GM18526 (cell line): ENCODE measurements around the gene DUSP9.

Source experiments
- POLR2A ChIP-seq: IDR thresholded peaks from 3 replicates; pipeline ENCODE4 v1.6.1; 2011; ENCODE audit not compliant: insufficient read length; ENCODE audit errors: extremely low read depth

DUSP9 gene

DNA sequence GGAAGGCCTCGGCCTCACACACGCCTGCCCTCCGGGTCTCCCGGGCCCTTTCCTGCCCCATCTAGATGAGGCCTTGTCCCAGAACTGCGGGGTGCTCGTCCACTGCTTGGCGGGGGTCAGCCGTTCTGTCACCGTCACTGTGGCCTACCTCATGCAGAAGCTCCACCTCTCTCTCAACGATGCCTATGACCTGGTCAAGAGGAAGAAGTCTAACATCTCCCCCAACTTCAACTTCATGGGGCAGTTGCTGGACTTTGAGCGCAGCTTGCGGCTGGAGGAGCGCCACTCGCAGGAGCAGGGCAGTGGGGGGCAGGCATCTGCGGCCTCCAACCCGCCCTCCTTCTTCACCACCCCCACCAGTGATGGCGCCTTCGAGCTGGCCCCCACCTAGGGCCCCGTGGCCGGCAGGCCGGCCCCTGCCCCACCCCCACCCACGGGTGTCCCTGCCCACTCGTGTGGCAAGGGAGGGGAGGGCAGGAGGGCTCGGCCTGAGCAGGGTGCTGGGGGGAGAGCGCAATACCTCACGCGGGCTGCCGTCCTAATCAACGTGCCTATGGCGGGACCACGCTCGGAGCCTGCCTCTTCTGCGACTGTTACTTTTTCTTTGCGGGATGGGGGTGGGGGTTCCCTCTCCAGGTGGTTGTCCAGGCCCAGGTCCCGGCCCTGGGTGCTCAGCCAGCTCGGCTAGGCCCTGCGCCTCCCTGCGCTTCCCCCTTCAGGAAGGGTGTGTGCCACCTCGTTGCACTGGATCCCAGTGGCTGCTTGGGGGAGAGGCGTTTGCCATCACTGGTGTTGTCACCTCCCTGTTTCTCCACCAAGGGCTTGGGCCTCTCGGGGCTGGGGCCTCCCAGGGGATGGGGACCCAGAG is 3.1 kb downstream of the DUSP9 start:
- TF ChIP-seq POLR2A = no peak

DNA sequence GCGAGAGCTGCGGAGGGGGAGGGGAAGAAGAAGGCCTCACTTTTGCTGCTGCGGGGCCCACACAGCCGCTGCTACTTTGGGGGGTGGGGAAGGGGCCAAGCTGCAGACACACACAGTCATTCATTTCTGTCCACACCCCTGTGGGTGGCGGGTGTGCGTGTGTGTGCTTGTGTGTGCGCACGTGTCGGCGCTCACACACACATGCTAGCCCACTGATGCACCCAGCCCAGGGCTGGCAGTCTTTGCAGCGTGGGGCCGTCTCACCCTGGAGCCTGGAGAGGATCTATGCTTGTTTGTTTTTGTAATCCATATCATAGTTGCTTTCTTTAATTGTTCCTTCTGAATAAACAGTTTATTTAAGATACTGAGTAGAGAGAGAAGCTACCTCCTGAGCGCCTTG is 4.0 kb downstream of the DUSP9 start:
- no peak for TF ChIP-seq POLR2A

DNA sequence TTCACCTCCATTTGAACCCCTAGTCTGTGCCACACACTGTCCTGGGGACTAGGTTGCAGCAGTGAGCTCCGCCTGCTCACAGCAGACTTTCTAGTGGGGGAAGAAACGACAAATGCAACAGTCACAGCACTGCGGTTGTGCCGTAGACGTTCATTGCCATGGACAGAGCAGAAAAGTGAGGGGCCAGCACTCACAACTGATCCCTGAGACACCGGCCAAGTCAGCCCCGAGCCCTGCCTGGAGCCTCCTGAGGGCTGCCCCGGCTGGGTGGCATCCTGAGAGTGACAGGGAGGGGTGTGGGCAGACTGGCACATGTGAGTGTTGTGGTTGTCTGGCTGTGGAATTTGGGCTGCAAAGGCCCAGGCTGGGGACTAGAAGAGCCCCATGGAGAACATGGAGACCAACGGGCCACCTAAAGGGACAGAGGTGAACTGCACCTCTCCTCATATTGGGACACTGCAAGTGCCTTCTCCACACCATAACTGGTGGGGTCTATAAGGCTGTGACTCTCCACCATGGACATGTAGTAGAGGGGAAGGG is 4.6 kb downstream of the DUSP9 start:
- TF ChIP-seq POLR2A = no peak

DNA sequence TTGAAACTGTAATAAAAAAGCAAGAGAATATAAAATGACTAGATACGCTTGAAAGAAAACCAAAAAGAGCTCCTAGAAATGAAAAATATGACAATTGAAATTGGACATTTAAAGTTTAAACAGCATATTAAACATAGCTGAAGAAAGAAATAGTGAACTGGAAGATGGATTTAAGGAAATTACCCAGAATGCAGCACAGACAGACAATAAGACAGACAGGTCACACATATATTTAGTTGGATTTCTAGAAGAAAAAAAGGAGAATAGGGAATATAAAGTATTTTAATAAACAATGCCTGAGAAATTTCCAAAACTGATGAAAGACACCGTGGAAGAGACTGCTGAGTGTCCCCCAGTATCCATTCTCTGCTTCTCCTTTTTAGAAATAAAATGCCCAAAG is 6.6 kb downstream of the DUSP9 start:
- TF ChIP-seq POLR2A = no peak

DNA sequence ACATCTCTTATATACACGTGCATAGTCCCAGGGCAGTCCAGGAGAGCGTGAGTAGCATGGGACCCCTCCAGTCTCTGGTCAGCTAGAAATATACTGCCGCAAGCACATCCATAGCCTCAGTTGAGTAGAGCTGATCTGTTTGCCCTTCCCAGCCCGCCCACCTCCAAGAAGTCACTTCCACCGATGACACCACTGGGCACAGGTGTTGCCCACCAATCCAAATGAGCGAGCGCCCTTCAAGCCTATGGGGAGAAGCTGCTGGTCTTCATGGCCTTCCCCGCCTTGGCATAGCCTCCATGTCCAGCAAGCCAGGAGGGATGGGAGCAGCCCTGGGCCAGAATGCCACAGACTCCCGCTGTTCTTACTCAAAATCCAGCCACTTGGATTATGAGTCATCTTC is 10.2 kb downstream of the DUSP9 start:
- TF ChIP-seq POLR2A = no peak

DNA sequence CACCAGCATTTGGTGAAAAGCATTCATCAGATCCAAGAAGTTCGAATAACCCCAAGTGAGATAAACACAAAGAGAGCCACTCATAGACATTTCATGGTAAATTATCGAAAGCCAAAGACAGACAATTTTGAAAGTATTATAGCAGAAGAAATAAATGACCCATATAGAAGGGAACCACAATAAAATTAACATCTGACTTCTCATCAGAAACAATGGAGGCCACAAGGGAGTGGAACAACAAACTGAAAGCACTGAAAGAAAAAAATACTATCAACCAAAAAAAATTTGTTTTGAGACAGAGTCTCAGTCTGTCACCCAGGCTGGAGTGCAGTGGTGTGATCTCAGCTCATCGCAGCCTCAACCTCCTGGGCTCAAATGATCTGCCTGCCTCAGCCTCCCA is 12.3 kb downstream of the DUSP9 start:
- TF ChIP-seq POLR2A = no peak

DNA sequence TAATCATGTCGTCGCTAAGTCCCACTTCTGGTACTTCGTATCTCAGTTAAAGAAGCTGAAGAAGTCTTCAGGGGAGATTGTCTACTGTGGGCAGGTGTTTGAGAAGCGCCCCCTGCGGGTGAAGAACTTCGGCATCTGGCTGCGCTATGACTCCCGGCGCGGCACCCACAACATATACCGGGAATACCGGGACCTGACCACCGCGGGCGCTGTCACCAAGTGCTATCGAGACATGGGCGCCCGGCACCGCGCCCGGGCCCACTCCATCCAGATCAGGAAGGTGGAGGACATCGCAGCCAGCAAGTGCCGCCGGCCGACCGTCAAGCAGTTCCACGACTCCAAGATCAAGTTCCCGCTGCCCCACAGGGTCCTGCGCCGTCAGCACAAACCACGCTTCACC is 15.3 kb downstream of the DUSP9 start:
- no peak for TF ChIP-seq POLR2A

DNA sequence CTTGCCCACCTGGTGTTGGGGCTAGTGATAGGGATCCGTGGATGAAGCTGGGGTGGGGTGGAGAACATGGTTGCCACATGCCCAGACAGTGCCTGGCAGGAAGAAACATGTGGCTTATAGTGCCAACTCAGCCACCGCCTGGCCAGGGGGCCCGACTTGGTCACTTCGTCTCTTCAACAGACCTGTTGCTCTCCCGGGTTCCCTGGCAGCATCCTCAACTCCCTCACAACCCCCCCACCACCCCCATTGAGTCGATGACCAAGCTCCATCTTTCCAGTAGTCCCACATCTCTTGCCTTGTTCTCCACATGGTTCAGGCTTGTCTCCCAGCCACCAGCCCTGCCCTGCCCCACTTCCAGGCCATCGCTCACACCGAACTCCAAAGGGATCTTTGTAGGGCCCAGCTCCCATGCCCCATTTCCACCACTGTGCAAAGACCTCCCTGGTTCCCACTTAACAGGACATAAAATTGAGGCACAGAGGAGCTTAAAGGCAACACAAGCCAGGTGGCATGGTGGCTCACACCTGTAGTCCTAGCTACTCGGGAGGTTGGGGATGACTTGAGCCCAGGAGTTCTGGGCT is 18.8 kb downstream of the DUSP9 start:
- TF ChIP-seq POLR2A = no peak

DNA sequence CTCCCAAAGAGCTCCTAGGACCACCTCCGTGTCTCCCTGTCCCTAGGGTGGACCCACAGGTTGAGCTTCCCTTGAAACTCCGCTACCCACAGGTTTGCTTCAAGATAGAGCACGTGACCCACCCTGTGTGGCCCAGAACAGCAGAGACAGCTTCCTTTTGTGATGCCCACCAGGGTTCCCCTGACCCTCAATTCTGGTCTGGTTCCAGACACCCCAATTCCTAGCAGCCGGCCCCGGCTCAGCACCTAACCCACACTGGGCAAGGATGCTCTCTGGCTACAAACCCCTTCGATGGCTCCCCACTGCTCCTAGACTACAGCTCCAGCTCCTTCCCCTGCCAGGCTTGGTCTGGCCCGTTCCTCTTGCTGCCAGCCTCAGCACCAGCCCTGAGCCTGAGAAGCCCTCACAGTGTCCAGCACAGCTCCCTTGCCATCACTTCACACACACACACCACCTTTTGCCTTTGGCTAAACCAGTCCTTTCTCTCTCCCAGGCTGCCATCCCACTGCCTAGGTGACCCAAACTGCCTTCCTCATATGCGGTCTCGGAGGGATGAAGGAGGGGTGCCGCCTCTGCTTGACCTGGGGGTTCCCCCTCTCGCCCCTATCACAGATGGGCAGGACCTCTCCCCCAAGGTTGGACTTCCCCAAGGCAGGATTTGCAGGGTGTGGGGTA is 20.4 kb downstream of the DUSP9 start:
- TF ChIP-seq POLR2A = no peak

DNA sequence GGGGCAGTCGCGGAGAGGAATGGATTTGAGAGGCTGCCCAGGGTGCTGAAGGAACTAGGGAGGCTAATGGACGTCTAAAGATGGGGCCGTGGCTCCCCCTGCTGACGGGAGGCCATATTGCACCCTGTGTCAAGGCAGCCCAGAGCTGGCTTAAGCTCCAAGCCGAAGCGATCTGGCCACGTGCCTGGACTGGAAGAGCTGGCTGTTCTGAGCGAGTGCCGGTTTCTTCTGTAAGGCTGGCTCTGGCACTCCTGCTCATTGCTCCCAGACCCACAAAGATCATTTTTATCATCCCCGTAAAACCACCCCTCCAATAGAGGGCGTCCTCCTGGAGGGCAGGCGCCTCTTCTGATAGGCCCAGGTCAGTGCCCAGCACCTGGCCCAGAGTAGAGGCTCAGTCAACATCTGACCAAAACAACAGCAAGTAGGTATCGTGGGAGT is 21.0 kb downstream of the DUSP9 start:
- TF ChIP-seq POLR2A = no peak

DNA sequence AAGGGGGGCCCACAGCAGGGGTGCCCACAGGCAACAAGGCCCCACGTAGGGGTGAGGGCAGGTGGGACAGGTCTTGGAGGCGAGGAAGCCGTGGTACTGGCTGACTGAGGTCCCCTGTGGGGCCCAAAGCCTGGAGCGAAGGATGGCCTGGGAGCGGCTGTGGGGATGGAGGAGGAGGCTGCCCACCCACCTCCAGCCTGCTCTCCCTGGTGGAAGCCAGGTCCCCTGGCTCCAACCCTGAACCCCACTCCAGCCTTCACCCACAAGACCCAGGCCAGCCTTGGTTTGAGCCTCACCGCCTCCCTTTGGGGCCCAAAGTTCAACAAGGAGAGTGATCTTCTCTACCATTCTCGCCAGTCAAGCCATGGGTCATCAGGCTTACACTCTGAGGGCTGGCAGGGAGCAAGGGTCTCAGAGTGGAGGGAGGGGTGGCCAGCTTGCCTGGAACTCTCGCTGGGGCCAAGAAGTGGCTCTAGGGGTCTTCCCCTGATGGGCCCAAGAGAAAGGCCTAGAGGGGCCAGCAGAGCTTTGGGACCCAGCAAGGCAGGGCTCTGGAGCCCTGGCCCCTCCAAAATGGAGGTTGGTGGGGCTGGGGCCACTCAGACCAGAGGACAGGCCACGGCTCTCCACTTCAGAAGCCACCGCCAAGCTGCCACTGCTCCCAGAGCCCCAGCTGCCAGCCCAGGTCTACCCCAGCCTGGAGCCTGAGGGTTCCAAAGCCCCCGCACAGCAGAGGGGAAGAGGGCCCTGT is 21.6 kb downstream of the DUSP9 start:
- no peak for TF ChIP-seq POLR2A

DNA sequence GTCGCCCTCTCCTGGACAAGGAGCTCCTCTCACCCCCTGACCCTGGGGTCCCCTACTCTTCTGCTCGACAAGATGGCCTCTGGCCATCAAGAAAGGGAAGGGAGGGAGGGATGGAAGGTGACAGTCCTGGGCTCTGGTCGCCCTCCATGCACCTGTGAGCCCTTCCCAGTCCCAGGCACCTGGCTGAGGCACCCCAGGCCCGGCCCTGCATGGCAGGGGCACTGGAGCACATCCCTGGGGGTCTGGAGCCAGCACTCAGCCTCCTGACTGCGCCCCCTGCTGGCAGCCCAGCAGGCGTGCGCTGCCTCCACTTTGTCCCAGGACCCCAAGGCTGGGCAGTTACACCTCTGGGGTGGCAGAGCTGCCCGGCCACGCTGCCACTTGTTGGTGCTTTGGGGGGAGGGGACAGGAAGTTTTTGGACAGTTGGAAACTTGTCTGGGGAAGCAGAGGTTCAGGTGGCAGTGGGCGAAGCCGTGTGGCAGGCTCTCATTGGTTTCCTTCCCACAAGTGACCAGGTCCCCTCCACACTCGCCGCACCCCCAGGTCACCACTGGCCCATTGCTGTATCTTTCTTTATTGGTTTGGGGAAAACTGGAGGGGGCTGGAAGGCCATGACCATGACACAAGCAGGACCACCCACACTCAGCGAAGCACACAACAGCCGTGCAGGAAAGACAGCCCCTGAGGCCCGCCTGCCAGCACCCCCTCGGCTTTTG is 22.3 kb downstream of the DUSP9 start:
- TF ChIP-seq POLR2A = no peak

DNA sequence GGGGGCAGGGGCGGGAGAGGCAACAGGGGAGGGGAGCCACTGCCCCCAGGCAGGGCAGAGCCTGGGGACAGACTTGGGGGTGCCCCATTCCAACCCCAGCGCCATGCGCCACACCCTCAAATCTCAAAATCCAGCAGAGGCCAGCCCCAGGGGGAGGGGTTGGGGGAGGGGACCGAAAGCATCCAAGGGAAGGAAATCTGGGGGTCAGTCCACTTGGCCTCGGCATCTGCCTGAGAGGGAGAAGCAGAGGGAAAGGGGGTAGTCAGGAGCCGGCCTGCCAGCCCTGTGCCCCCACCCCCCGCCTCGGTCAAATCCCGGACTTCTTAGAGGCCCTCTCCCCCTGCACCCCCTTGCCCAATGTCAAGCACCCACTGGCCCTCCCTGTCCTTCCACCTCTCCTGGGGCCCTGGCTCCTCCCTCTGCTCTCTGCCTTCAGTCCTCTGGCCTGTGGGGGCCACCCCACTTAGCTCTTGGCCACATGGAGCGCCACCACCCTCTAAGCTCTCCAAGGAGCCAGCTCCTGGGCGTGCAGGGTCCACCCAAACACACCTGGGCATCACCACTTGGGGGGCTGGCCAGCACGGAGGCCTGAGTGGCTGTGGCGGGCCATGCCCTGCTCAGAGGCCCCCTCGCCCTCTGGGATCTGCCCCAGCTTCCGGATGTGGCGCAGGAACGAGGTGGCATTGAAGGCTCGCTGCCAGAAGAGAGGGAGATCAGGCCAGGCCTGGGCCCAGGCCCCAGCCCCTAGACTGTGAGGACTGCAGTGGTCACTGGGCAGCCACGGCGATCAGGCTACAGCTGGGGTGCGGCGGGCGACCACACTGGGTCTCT is 23.1 kb downstream of the DUSP9 start:
- no peak for TF ChIP-seq POLR2A

DNA sequence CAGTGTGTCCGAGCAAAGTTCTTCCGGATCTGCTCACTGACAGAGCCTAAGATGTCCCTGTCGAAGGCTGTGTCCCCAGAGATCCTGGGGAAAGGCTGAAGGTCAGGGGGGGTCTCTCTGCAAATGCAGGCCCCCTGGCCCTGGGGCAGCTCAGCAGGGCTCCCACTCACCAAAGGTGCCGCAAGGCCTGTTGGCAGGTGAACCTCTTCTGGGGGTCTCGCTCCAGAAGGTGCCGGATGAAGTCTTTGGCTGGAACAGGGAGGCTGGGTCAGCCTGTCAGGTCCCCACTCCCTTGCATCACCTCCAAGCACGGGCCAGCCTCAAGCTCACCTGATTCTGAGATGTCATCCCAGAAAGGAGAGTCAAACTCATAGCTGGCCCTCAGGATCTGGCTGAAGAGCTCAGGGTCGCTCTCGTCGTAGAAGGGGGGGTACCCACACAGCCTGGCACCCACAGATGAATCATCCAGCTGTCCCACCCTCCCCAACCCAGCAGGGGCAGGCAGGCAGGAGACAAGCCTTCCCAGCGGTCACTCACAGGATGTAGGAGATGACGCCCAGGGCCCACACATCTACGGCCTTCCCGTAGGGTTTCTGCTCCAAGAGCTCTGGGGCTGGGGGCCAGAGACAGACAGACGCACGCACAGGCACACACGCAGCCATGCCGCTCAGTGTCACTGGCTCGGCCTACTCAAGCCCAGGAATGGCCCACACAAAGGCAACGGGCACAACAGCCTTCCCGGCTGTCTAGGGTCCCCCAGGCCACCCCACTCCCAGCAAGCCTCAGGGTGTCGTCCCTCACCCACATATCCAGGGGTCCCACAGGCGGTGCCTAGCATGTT is 24.0 kb downstream of the DUSP9 start:
- no peak for TF ChIP-seq POLR2A
